Activated T-cell treated with anti-CD3 and anti-CD28 coated beads, Interleukin-2, amount 50 U/mL, for 1 hour (primary cell): ENCODE measurements around the gene AFAP1.

Experiments used
- DNase-seq: peaks from one replicate; pipeline ENCODE4 v3.0.0-alpha.2; 2020

The AFAP1 gene

GRCh38 chr4:7890635-7891393 lies 48.8 kb downstream of the AFAP1 start:
- no peak for DNase-seq

GRCh38 chr4:7887436-7887835 lies 52.2 kb downstream of the AFAP1 start:
- DNase-seq: no peak

GRCh38 chr4:7886007-7886973 lies 53.4 kb downstream of the AFAP1 start:
- no peak for DNase-seq

GRCh38 chr4:7885216-7886006 lies 54.2 kb downstream of the AFAP1 start:
- no peak for DNase-seq

- no peak for DNase-seq
Observed at GRCh38 chr4:7880683-7881082, 59.0 kb downstream of the AFAP1 start.

- DNase-seq: no peak
Observed at GRCh38 chr4:7879127-7879526, 60.5 kb downstream of the AFAP1 start.

- no peak for DNase-seq
Observed at GRCh38 chr4:7878323-7878722, 61.3 kb downstream of the AFAP1 start.

GRCh38 chr4:7877176-7877575 lies 62.5 kb downstream of the AFAP1 start:
- no peak for DNase-seq

GRCh38 chr4:7876201-7876875 lies 63.3 kb downstream of the AFAP1 start:
- DNase-seq: peak; percentile 59

- no peak for DNase-seq
Observed at GRCh38 chr4:7874838-7875237, 64.8 kb downstream of the AFAP1 start.

- no peak for DNase-seq
Observed at GRCh38 chr4:7873881-7874280, 65.8 kb downstream of the AFAP1 start.

- no peak for DNase-seq
Observed at GRCh38 chr4:7872264-7872771, 67.3 kb downstream of the AFAP1 start.

- no peak for DNase-seq
Observed at GRCh38 chr4:7871356-7871755, 68.3 kb downstream of the AFAP1 start.

GRCh38 chr4:7868892-7869471 lies 70.7 kb downstream of the AFAP1 start:
- no peak for DNase-seq

- no peak for DNase-seq
Observed at GRCh38 chr4:7868436-7868775, 71.3 kb downstream of the AFAP1 start.

GRCh38 chr4:7867701-7868435 lies 71.8 kb downstream of the AFAP1 start:
- no peak for DNase-seq

- no peak for DNase-seq
Observed at GRCh38 chr4:7867191-7867590, 72.5 kb downstream of the AFAP1 start.

GRCh38 chr4:7865533-7865932 lies 74.1 kb downstream of the AFAP1 start:
- DNase-seq: no peak

GRCh38 chr4:7864685-7865084 lies 75.0 kb downstream of the AFAP1 start:
- no peak for DNase-seq

GRCh38 chr4:7863911-7864681 lies 75.6 kb downstream of the AFAP1 start:
- DNase-seq: no peak
